Measurements from ENCODE around the gene PYGO2.

DNA sequence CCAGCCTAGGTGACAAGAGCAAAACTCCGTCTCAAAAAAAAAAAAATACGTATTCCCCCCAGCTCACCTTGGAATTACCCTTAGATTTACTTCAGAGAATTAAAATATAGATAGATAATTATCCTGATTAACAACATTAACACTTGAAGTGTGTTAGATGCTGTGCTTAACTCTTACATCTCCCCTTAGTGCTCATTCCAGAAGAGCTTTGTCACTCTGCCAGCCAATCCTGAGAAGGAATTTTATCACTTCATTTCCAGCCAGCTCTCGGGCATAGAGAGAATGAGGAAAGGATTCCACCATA, 10.6 kb upstream of the PYGO2 start:
- TF ChIP-seq, protein P1, sequence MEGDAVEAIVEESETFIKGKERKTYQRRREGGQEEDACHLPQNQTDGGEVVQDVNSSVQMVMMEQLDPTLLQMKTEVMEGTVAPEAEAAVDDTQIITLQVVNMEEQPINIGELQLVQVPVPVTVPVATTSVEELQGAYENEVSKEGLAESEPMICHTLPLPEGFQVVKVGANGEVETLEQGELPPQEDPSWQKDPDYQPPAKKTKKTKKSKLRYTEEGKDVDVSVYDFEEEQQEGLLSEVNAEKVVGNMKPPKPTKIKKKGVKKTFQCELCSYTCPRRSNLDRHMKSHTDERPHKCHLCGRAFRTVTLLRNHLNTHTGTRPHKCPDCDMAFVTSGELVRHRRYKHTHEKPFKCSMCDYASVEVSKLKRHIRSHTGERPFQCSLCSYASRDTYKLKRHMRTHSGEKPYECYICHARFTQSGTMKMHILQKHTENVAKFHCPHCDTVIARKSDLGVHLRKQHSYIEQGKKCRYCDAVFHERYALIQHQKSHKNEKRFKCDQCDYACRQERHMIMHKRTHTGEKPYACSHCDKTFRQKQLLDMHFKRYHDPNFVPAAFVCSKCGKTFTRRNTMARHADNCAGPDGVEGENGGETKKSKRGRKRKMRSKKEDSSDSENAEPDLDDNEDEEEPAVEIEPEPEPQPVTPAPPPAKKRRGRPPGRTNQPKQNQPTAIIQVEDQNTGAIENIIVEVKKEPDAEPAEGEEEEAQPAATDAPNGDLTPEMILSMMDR (IDR thresholded peaks at IDR 0.05), result no peak
- TF ChIP-seq POLR2A (IDR thresholded peaks at IDR 0.05), result no peak
- TF ChIP-seq EP300 (IDR thresholded peaks at IDR 0.05), result no peak
- TF ChIP-seq POLR2AphosphoS5 (IDR thresholded peaks at IDR 0.05), result no peak

All from sigmoid colon (tissue), 4 donors.